ENCODE results near the gene PHF21B.

PHF21B gene

DNA sequence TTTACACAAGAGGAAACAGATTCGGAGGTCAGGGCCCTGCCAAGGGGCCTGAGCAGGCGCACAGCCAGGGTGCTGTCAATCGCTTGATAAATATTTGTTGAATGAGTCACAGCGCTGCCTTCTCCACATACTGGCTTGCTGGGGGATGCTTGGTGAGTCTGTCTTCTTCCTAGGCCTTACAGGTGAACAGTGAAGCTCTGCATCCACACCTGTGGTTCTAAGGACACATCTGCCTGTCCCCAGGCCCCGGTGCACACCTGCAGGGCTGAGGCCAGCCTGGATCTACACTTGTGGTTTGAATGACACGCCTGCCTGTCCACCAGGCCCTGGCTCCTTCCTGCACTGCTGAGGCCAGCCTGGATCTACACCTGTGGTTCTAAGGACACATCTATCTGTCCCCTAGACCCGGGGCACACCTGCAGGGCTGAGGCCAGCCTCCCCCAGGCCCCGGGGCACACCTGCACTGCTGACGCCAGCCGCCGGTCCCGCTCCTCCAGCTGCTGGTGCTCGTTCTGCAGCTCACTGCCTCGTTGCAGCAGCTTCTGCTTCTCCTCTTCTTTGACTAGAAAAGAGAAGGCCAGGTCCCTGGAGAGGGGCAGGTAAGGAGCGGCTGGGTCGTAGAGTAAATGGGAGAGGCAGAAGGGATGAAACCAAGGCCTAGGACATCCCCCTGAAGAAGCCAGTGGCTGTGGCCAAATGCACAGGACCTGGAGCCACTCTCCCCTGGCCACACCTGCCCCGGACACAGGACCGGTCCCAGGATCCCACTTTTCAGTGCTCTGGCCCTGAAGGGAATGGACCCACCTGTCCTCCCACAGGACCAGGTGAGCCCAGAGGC, 124.6 kb downstream of the PHF21B start:
- TF ChIP-seq POLR2AphosphoS5 (IDR thresholded peaks at IDR 0.05; ENCODE audit: low read depth, low read length) (no peak), SIN3A (IDR thresholded peaks at IDR 0.05; ENCODE audit: borderline replicate concordance, insufficient read depth, low read length) (no peak), FOXP2 (optimal IDR thresholded peaks at IDR 0.05; ENCODE audit: borderline replicate concordance, extremely low read depth, extremely low read length, insufficient read depth) (no peak), TAF1 (IDR thresholded peaks at IDR 0.05; ENCODE audit: borderline replicate concordance, insufficient read depth, low read length) (no peak)
- TF ChIP-seq, protein P1, sequence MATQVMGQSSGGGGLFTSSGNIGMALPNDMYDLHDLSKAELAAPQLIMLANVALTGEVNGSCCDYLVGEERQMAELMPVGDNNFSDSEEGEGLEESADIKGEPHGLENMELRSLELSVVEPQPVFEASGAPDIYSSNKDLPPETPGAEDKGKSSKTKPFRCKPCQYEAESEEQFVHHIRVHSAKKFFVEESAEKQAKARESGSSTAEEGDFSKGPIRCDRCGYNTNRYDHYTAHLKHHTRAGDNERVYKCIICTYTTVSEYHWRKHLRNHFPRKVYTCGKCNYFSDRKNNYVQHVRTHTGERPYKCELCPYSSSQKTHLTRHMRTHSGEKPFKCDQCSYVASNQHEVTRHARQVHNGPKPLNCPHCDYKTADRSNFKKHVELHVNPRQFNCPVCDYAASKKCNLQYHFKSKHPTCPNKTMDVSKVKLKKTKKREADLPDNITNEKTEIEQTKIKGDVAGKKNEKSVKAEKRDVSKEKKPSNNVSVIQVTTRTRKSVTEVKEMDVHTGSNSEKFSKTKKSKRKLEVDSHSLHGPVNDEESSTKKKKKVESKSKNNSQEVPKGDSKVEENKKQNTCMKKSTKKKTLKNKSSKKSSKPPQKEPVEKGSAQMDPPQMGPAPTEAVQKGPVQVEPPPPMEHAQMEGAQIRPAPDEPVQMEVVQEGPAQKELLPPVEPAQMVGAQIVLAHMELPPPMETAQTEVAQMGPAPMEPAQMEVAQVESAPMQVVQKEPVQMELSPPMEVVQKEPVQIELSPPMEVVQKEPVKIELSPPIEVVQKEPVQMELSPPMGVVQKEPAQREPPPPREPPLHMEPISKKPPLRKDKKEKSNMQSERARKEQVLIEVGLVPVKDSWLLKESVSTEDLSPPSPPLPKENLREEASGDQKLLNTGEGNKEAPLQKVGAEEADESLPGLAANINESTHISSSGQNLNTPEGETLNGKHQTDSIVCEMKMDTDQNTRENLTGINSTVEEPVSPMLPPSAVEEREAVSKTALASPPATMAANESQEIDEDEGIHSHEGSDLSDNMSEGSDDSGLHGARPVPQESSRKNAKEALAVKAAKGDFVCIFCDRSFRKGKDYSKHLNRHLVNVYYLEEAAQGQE (IDR thresholded peaks at IDR 0.05; ENCODE audit: insufficient read depth in 1 of 2, low read depth in 2 of 2, low read length in 2 of 2), result no peak

- TF ChIP-seq TAF1 (IDR thresholded peaks at IDR 0.05; ENCODE audit: borderline replicate concordance, insufficient read depth, low read length), result no peak
Measured at GRCh38 chr22:44884562-44884961, 125.2 kb downstream of the PHF21B start.

DNA sequence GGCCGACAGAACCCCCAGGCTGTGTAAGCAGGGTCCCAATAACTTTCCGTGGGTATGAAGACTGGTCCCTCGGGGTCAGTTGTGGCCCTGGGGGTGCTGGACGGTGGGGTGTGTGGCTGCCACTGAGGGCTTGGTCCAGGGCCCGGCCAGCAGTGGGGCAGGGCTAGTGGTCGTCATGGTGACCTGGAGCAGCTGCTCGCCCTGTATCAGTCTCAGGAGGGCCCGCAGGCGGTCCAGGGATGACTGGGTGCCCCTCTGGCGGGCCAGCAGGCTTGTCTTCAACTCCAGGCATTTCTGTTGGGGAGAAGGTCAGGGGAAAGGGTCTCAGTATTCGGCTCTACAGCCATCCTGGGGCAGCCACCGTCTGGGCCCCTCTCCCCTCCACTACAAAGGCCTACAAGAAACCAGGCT, 126.8 kb downstream of the PHF21B start:
- TF ChIP-seq TAF1 (IDR thresholded peaks at IDR 0.05; ENCODE audit: borderline replicate concordance, insufficient read depth, low read length) (no peak), POLR2AphosphoS5 (IDR thresholded peaks at IDR 0.05; ENCODE audit: low read depth, low read length) (no peak), SIN3A (IDR thresholded peaks at IDR 0.05; ENCODE audit: borderline replicate concordance, insufficient read depth, low read length) (no peak), FOXP2 (optimal IDR thresholded peaks at IDR 0.05; ENCODE audit: borderline replicate concordance, extremely low read depth, extremely low read length, insufficient read depth) (no peak)
- TF ChIP-seq, protein P1 (IDR thresholded peaks at IDR 0.05; ENCODE audit: insufficient read depth in 1 of 2, low read depth in 2 of 2, low read length in 2 of 2), result no peak

DNA sequence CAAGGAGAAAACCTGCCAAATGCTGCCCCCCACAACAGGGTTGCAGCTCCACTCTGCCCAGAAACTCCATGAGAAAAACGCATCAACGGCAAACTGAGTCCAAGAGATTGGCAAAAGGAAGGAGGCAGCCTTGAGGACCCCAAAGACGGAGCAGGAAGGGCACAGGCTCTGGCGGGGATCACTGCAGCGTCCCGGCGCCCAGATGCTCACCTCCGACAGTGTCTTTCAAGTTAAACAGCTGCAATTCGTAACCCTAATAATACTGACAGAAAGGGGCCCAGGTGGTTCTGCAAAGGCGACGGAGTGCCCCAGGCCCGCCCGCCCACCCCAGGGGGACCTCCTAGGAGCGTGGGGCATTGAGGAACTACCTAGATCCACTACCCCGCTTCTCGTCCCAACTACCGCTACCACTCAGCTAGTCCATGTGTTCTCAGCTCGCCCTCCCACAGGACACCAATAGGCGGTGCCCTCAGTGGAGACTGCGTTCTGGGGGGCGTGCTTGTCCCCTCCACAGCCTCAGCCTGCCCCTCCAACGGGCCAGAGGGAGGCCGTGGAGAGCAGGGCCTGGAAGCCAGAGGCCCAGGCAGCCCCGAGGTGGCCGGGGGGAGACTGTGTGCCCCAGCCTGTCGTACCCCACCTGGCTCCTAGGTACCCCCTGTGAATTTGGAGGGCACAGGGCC, 127.4 kb downstream of the PHF21B start:
- no peak for TF ChIP-seq TAF1 (IDR thresholded peaks at IDR 0.05; ENCODE audit: borderline replicate concordance, insufficient read depth, low read length)
- TF ChIP-seq, protein P1 (IDR thresholded peaks at IDR 0.05; ENCODE audit: insufficient read depth in 1 of 2, low read depth in 2 of 2, low read length in 2 of 2), result no peak
- no peak for TF ChIP-seq FOXP2 (optimal IDR thresholded peaks at IDR 0.05; ENCODE audit: borderline replicate concordance, extremely low read depth, extremely low read length, insufficient read depth)
- TF ChIP-seq POLR2AphosphoS5 (IDR thresholded peaks at IDR 0.05; ENCODE audit: low read depth, low read length), result no peak
- no peak for TF ChIP-seq SIN3A (IDR thresholded peaks at IDR 0.05; ENCODE audit: borderline replicate concordance, insufficient read depth, low read length)

- no peak for TF ChIP-seq TAF1 (IDR thresholded peaks at IDR 0.05; ENCODE audit: borderline replicate concordance, insufficient read depth, low read length)
- TF ChIP-seq FOXP2 (optimal IDR thresholded peaks at IDR 0.05; ENCODE audit: borderline replicate concordance, extremely low read depth, extremely low read length, insufficient read depth), result no peak
- no peak for TF ChIP-seq POLR2AphosphoS5 (IDR thresholded peaks at IDR 0.05; ENCODE audit: low read depth, low read length)
- no peak for TF ChIP-seq SIN3A (IDR thresholded peaks at IDR 0.05; ENCODE audit: borderline replicate concordance, insufficient read depth, low read length)
- TF ChIP-seq, protein P1 (IDR thresholded peaks at IDR 0.05; ENCODE audit: insufficient read depth in 1 of 2, low read depth in 2 of 2, low read length in 2 of 2), result no peak
Measured at GRCh38 chr22:44881624-44882023, 128.2 kb downstream of the PHF21B start.

Data from PFSK-1 (cell line).